DOHH2 (cell line): ENCODE results near the gene RASGEF1B.

Experiments used
- H3F3A ChIP-seq: fragments of 200-600 bp; sonication (generic), shearing (Covaris generic); 2 replicates; pipeline ENCODE4 v1.6.0; 2016; ENCODE audit warnings: antibody characterized with exemption, mild to moderate bottlenecking; ENCODE audit not compliant: control insufficient read depth, insufficient read depth
- H3K27ac ChIP-seq: fragments of 200-600 bp; sonication (generic); 2 replicates; pipeline ENCODE4 v1.5.1; 2014; ENCODE audit warnings: low read depth, mild to moderate bottlenecking, low read length, moderate library complexity
- H3K27me3 ChIP-seq: fragments of 200-600 bp; sonication (generic); 2 replicates; pipeline ENCODE4 v1.6.1; 2014; ENCODE audit warnings: mild to moderate bottlenecking, low read length, mixed read lengths; ENCODE audit not compliant: control insufficient read depth
- H3K36me3 ChIP-seq: fragments of 200-600 bp; sonication (generic); 2 replicates; pipeline ENCODE4 v1.6.1; 2014; ENCODE audit warnings: mild to moderate bottlenecking, low read length, moderate library complexity, mixed read lengths; ENCODE audit not compliant: control insufficient read depth
- H3K4me1 ChIP-seq: fragments of 200-600 bp; sonication (generic); 2 replicates; pipeline ENCODE4 v1.6.1; 2014; ENCODE audit warnings: mild to moderate bottlenecking, low read length, mixed read lengths; ENCODE audit not compliant: control insufficient read depth
- H3K4me2 ChIP-seq: fragments of 200-600 bp; sonication (generic); 2 replicates; pipeline ENCODE4 v1.6.0; 2014; ENCODE audit warnings: mild to moderate bottlenecking, low read length, moderate library complexity
- H3K4me3 ChIP-seq: fragments of 200-600 bp; sonication (generic); 2 replicates; pipeline ENCODE4 v1.5.1; 2014; ENCODE audit warnings: mild to moderate bottlenecking, low read length, mixed read lengths
- H3K79me2 ChIP-seq: fragments of 200-600 bp; sonication (generic); 2 replicates; pipeline ENCODE4 v1.6.1; 2014; ENCODE audit warnings: mild to moderate bottlenecking, low read length, mixed read lengths; ENCODE audit not compliant: control insufficient read depth
- H3K9me2 ChIP-seq: fragments of 200-600 bp; sonication (generic); replicated peaks from 2 replicates; pipeline ENCODE4 v1.6.1; 2014; ENCODE audit warnings: mild to moderate bottlenecking, low read length, mixed read lengths; ENCODE audit not compliant: control insufficient read depth
- H3K9me3 ChIP-seq: fragments of 200-600 bp; sonication (generic); 2 replicates; pipeline ENCODE4 v1.6.1; 2014; ENCODE audit warnings: antibody characterized with exemption, low read length, mixed read lengths; ENCODE audit not compliant: control insufficient read depth, insufficient read depth
- H4K20me1 ChIP-seq: fragments of 200-600 bp; sonication (generic); 2 replicates; pipeline ENCODE4 v1.6.0; 2014; ENCODE audit warnings: low read depth, mild to moderate bottlenecking, antibody characterized with exemption, low read length, moderate library complexity; ENCODE audit not compliant: control insufficient read depth, insufficient read depth
- EZH2phosphoT487 ChIP-seq: fragments of 200-600 bp; sonication (generic); IDR thresholded peaks from 2 replicates; pipeline ENCODE4 v1.6.1; 2017; ENCODE audit warnings: borderline replicate concordance, mild to moderate bottlenecking, antibody characterized with exemption, low read length, moderate library complexity, mixed read lengths
- TF ChIP-seq, protein P1 (sequence below): fragments of 200-600 bp; sonication (generic); IDR thresholded peaks from one replicate; pipeline ENCODE4 v1.5.1; 2014; ENCODE audit warnings: antibody characterized with exemption, mild to moderate bottlenecking, low read depth, low read length; ENCODE audit not compliant: poor library complexity, severe bottlenecking

Gene RASGEF1B

DNA sequence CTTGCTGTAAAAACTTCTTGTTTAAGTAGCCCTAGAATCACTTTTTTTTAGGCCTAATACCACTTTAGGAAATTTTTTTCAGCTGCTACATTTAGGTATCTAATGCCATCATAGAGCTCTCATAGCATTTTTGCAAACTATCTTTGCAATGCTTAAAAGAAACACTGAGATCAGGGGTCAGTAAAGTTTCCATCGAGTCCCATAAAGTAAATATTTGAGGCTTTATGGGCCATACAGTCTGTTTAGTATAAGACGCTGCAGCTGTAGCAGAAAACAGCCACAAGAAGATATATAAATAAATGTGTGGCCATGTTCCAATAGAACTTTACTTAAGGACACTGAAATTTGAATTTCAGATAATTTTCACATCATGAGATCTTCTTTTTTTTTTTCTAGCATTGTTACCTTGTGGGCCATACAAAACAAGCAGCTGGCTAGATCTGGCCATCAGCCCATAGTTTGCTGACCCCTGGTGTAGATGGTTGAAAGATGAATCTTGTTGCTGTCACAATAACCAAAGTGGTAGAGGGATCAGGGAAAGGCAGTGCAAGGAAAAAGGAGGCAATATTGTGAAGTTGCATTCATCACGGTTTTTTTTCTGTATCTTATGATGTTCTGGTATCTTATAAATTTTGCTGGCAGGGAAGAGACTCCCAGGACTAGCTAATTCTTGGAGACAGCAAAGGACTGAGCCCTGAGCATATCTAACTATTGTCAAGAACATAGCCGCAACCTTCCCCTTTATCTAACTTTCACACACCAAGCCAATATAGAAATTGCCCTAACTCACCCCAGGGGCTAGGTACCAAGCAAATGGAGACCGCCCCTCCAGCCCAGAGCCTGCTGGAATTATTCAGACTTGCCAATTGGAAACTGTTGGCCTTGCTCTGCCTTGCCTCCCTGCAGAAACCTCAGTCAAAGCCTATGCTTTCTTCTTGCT, 46.6 kb downstream of the RASGEF1B start:
- H3K79me2 ChIP-seq, result no peaks in the 10 kb centered on the region
- no peaks in the 10 kb centered on the region for H3K9me2 ChIP-seq
- no peaks in the 10 kb centered on the region for H4K20me1 ChIP-seq
- no peaks in the 10 kb centered on the region for H3K27me3 ChIP-seq
- H3K4me2 ChIP-seq, result no peak overlapping the region
- H3K4me1 ChIP-seq, result peaks cover 14% of the 10 kb centered on the region
- TF ChIP-seq EZH2phosphoT487, result no peak
- TF ChIP-seq, protein P1, sequence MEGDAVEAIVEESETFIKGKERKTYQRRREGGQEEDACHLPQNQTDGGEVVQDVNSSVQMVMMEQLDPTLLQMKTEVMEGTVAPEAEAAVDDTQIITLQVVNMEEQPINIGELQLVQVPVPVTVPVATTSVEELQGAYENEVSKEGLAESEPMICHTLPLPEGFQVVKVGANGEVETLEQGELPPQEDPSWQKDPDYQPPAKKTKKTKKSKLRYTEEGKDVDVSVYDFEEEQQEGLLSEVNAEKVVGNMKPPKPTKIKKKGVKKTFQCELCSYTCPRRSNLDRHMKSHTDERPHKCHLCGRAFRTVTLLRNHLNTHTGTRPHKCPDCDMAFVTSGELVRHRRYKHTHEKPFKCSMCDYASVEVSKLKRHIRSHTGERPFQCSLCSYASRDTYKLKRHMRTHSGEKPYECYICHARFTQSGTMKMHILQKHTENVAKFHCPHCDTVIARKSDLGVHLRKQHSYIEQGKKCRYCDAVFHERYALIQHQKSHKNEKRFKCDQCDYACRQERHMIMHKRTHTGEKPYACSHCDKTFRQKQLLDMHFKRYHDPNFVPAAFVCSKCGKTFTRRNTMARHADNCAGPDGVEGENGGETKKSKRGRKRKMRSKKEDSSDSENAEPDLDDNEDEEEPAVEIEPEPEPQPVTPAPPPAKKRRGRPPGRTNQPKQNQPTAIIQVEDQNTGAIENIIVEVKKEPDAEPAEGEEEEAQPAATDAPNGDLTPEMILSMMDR, result no peak
- H3K9me3 ChIP-seq, result no peaks in the 10 kb centered on the region
- peaks cover 36% of the 10 kb centered on the region for H3K36me3 ChIP-seq
- no peaks in the 10 kb centered on the region for H3F3A ChIP-seq
- no peak overlapping the region for H3K4me3 ChIP-seq
- no peak overlapping the region for H3K27ac ChIP-seq

DNA sequence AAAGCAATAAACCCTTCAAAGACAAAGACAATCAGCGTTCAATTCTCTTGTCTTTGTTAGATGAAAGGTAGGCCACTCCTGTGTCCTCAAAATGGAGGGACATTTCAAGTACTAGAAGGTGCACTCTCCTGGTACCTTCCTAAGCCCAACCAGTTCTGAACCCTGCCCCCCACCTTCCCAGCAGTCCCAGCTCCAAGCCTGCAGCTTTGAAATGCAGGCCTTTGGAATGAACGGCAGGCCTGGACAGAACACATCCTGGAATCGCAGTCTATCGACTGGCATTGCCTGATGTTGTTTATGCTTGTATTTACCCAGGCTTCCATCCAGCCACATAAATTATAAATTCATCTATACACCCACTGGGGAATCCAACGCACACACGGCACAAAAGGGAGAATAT, 47.4 kb downstream of the RASGEF1B start:
- Histone ChIP-seq H3K79me2 (no peaks in the 10 kb centered on the region), H3K9me2 (no peaks in the 10 kb centered on the region), H3K36me3 (peaks cover 32% of the 10 kb centered on the region), H4K20me1 (no peaks in the 10 kb centered on the region), H3K4me2 (no peak overlapping the region), H3K4me3 (no peak overlapping the region), H3K4me1 (peaks cover 14% of the 10 kb centered on the region), H3K9me3 (no peaks in the 10 kb centered on the region), H3F3A (no peaks in the 10 kb centered on the region), H3K27ac (no peak overlapping the region), H3K27me3 (no peaks in the 10 kb centered on the region)
- no peak for TF ChIP-seq EZH2phosphoT487
- TF ChIP-seq, protein P1, result no peak

DNA sequence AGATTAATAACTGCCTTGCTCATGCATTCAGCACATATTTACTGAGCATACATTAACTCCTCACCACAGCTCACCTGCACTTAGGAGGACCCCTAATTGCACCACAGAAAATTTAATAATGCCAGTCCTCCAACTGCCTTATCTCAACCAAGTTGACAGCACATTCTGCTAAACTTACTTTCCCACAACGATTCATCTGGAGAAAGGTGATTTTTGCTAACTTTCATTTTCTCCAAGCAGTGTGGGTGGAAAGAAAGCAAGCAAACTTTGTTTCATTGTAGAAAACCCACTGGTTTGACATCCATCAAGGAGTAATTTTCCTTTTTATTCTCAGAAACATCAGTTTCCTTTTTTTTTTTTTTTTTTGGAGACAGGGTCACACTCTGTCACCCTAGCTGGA, 49.1 kb downstream of the RASGEF1B start:
- Histone ChIP-seq H3F3A (no peaks in the 10 kb centered on the region), H4K20me1 (no peaks in the 10 kb centered on the region), H3K36me3 (peaks cover 21% of the 10 kb centered on the region), H3K4me3 (no peak overlapping the region), H3K79me2 (no peaks in the 10 kb centered on the region), H3K27me3 (no peaks in the 10 kb centered on the region), H3K9me2 (no peaks in the 10 kb centered on the region), H3K4me2 (no peak overlapping the region), H3K27ac (no peak overlapping the region), H3K4me1 (peaks cover 14% of the 10 kb centered on the region), H3K9me3 (no peaks in the 10 kb centered on the region)
- TF ChIP-seq, protein P1, result no peak
- TF ChIP-seq EZH2phosphoT487, result no peak
